ENCODE measurements around the gene CACNA1D.

CACNA1D gene

GRCh38 chr3:53815067-53815466, 320.7 kb downstream of the CACNA1D start:
- TF ChIP-seq CTCF (IDR thresholded peaks at IDR 0.05; ENCODE audit: insufficient read depth, low read length, poor library complexity, severe bottlenecking) (no peak), EZH2phosphoT487 (conservative IDR thresholded peaks at IDR 0.05; ENCODE audit: low read length) (no peak)
- Histone ChIP-seq H3K9me2 (replicated peaks; ENCODE audit: insufficient read depth, low read length) (no peaks in the 10 kb centered on the region), H3K36me3 (ENCODE audit: low read length) (0 out of 2 replicates have a peak, but pooled peaks cover 2% of the 10 kb centered on the region), H3K4me3 (ENCODE audit: insufficient read depth, low read length, poor library complexity, severe bottlenecking) (no peak overlapping the region), H2AFZ (ENCODE audit: low read depth, low read length, severe bottlenecking) (no peak overlapping the region), H3F3A (ENCODE audit: insufficient read depth) (0 out of 2 replicates have a peak, but pooled peaks cover 7% of the 10 kb centered on the region), H3K27ac (ENCODE audit: low read depth, low read length) (no peak overlapping the region), H3K9ac (ENCODE audit: low read length) (no peak overlapping the region), H3K27me3 (ENCODE audit: low read length) (no peaks in the 10 kb centered on the region), H4K20me1 (ENCODE audit: low read depth, low read length) (no peaks in the 10 kb centered on the region), H3K9me3 (ENCODE audit: insufficient read depth, low read length) (no peaks in the 10 kb centered on the region), H3K4me2 (ENCODE audit: low read depth, low read length, poor library complexity, severe bottlenecking) (no peak overlapping the region), H3K79me2 (ENCODE audit: insufficient read depth, low read length) (no peaks in the 10 kb centered on the region)

DNA sequence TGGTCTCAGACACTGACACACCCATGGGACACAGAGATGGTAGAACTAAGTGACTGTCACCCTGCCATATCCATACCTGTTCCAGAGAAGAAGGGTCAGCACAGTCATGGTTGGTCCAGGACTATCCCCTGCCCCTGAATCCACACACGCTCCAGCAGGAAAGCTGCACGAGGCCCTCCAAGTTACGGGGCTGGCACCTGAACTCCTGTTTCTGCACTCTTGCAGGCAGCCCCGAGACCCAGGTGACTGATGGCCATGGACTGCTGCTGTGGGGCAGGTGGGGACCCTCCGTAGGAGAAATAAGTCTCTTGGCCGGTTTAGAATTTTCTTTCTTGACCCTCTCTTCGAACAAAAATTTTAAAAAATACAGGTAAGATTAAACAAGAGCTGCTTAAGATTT, 321.2 kb downstream of the CACNA1D start:
- Histone ChIP-seq H3K36me3 (ENCODE audit: low read length) (0 out of 2 replicates have a peak, but pooled peaks cover 2% of the 10 kb centered on the region), H3K9ac (ENCODE audit: low read length) (no peak overlapping the region), H3K9me3 (ENCODE audit: insufficient read depth, low read length) (no peaks in the 10 kb centered on the region), H3K27me3 (ENCODE audit: low read length) (no peaks in the 10 kb centered on the region), H3K4me3 (ENCODE audit: insufficient read depth, low read length, poor library complexity, severe bottlenecking) (no peak overlapping the region), H3K4me2 (ENCODE audit: low read depth, low read length, poor library complexity, severe bottlenecking) (no peak overlapping the region), H3K27ac (ENCODE audit: low read depth, low read length) (no peak overlapping the region), H3F3A (ENCODE audit: insufficient read depth) (0 out of 2 replicates have a peak, but pooled peaks cover 7% of the 10 kb centered on the region), H2AFZ (ENCODE audit: low read depth, low read length, severe bottlenecking) (no peak overlapping the region), H4K20me1 (ENCODE audit: low read depth, low read length) (no peaks in the 10 kb centered on the region), H3K9me2 (replicated peaks; ENCODE audit: insufficient read depth, low read length) (no peaks in the 10 kb centered on the region), H3K79me2 (ENCODE audit: insufficient read depth, low read length) (no peaks in the 10 kb centered on the region)
- TF ChIP-seq EZH2phosphoT487 (conservative IDR thresholded peaks at IDR 0.05; ENCODE audit: low read length): no peak
- TF ChIP-seq CTCF (IDR thresholded peaks at IDR 0.05; ENCODE audit: insufficient read depth, low read length, poor library complexity, severe bottlenecking): no peak

DNA sequence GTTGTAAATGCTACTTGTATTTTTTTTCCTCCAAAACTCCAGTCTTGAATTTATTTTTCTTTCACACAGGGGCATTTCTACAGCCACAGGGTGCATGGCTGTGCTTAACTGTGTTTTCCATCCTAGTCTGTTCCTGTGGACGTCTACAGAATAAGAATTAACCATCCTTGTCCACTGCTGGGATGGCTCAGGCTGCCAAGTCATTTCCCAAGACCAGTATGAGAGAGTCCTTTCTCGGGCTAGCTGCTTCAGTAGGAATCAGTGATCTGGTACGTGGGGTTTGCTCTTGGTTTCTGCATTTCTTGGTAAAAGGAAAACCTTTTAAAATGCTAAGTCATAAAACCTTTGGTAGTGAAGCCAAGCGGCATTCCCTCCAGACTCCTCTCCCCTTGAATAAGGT, 322.0 kb downstream of the CACNA1D start:
- Histone ChIP-seq H3K4me3 (ENCODE audit: insufficient read depth, low read length, poor library complexity, severe bottlenecking) (no peak overlapping the region), H2AFZ (ENCODE audit: low read depth, low read length, severe bottlenecking) (no peak overlapping the region), H4K20me1 (ENCODE audit: low read depth, low read length) (no peaks in the 10 kb centered on the region), H3K9ac (ENCODE audit: low read length) (no peak overlapping the region), H3K4me2 (ENCODE audit: low read depth, low read length, poor library complexity, severe bottlenecking) (no peak overlapping the region), H3K27ac (ENCODE audit: low read depth, low read length) (no peak overlapping the region), H3K79me2 (ENCODE audit: insufficient read depth, low read length) (no peaks in the 10 kb centered on the region), H3K9me3 (ENCODE audit: insufficient read depth, low read length) (no peaks in the 10 kb centered on the region), H3K9me2 (replicated peaks; ENCODE audit: insufficient read depth, low read length) (no peaks in the 10 kb centered on the region), H3K27me3 (ENCODE audit: low read length) (no peaks in the 10 kb centered on the region), H3K36me3 (ENCODE audit: low read length) (0 out of 2 replicates have a peak, but pooled peaks cover 2% of the 10 kb centered on the region), H3F3A (ENCODE audit: insufficient read depth) (0 out of 2 replicates have a peak, but pooled peaks cover 7% of the 10 kb centered on the region)
- TF ChIP-seq EZH2phosphoT487 (conservative IDR thresholded peaks at IDR 0.05; ENCODE audit: low read length): no peak
- TF ChIP-seq CTCF (IDR thresholded peaks at IDR 0.05; ENCODE audit: insufficient read depth, low read length, poor library complexity, severe bottlenecking): no peak

All from SU-DHL-6 (cell line).